HL-60 (cell line): ENCODE results near the gene FUT8.

Source experiments
- CTCF ChIP-seq: IDR thresholded peaks from one replicate; pipeline ENCODE4 v1.5.1; 2011; ENCODE audit warnings: low read length, control low read depth, inconsistent platforms; ENCODE audit not compliant: insufficient read depth
- GABPA ChIP-seq: IDR thresholded peaks from 2 replicates; pipeline ENCODE4 v1.6.1; 2012; ENCODE audit warnings: low read depth
- POLR2AphosphoS5 ChIP-seq: IDR thresholded peaks from 2 replicates; pipeline ENCODE4 v1.6.1; 2012; ENCODE audit warnings: low read depth
- REST ChIP-seq: IDR thresholded peaks from 2 replicates; pipeline ENCODE4 v1.6.1; 2012; ENCODE audit warnings: low read depth; ENCODE audit not compliant: insufficient replicate concordance

- TF ChIP-seq CTCF (no peak), POLR2AphosphoS5 (no peak), REST (no peak), GABPA (no peak)
These were observed 162.1 kb downstream of the FUT8 start for GRCh38 chr14:65574611-65575010.
